ENCODE results near the gene CTSC.

The CTSC gene

GRCh38 chr11:88377646-88378045, 40.1 kb upstream of the CTSC start:
- DNase-seq (ENCODE audit: insufficient read length, low spot score), result no peak
- no peak for FAIRE-seq
- TF ChIP-seq CTCF (IDR thresholded peaks at IDR 0.05; ENCODE audit: insufficient read depth, missing control alignments), result no peak

GRCh38 chr11:88377144-88377543, 39.6 kb upstream of the CTSC start:
- no peak for DNase-seq (ENCODE audit: insufficient read length, low spot score)
- FAIRE-seq, result no peak
- TF ChIP-seq CTCF (IDR thresholded peaks at IDR 0.05; ENCODE audit: insufficient read depth, missing control alignments), result no peak

GRCh38 chr11:88375927-88376470, 38.5 kb upstream of the CTSC start:
- no peak for TF ChIP-seq CTCF (IDR thresholded peaks at IDR 0.05; ENCODE audit: insufficient read depth, missing control alignments)
- DNase-seq (ENCODE audit: insufficient read length, low spot score) (no peak), FAIRE-seq (no peak)

GRCh38 chr11:88370782-88371181, 33.2 kb upstream of the CTSC start:
- FAIRE-seq (no peak), DNase-seq (ENCODE audit: insufficient read length, low spot score) (no peak)
- TF ChIP-seq CTCF (IDR thresholded peaks at IDR 0.05; ENCODE audit: insufficient read depth, missing control alignments), result no peak

- FAIRE-seq, result no peak
- DNase-seq (ENCODE audit: insufficient read length, low spot score), result no peak
- TF ChIP-seq CTCF (IDR thresholded peaks at IDR 0.05; ENCODE audit: insufficient read depth, missing control alignments), result no peak
Measured at GRCh38 chr11:88367310-88367709, 29.8 kb upstream of the CTSC start.

GRCh38 chr11:88363648-88364065, 26.1 kb upstream of the CTSC start:
- FAIRE-seq, result no peak
- DNase-seq (ENCODE audit: insufficient read length, low spot score), result no peak
- TF ChIP-seq CTCF (IDR thresholded peaks at IDR 0.05; ENCODE audit: insufficient read depth, missing control alignments), result no peak

- TF ChIP-seq CTCF (IDR thresholded peaks at IDR 0.05; ENCODE audit: insufficient read depth, missing control alignments), result no peak
- DNase-seq (ENCODE audit: insufficient read length, low spot score), result no peak
- FAIRE-seq, result no peak
Measured at GRCh38 chr11:88363004-88363403, 25.5 kb upstream of the CTSC start.

All from D721Med (cell line).